Osteoblast (primary cell): ENCODE data around the gene STX8. TPM values are rescaled to one million over a fixed set of nuclear protein-coding genes. Genes with fewer than 3 reads are reported as not detected.
"Not testable (repeated sequence)": the region's sequence is repeated elsewhere in the genome, so short reads cannot be mapped to it uniquely, and the experiment has no call there.

Experiments
- DNase-seq: peaks from one replicate; pipeline ENCODE4 v3.0.0; 2011; ENCODE audit warnings: low spot score, mixed read lengths; ENCODE audit not compliant: insufficient read length; ENCODE audit errors: missing footprints
- H2AFZ ChIP-seq: 2 replicates; pipeline ENCODE4 v1.6.0; 2011; ENCODE audit warnings: mild to moderate bottlenecking, low read length
- H3K27ac ChIP-seq: 2 replicates; pipeline ENCODE4 v1.5.1; 2011; ENCODE audit warnings: mild to moderate bottlenecking, low read depth, low read length, moderate library complexity
- H3K27me3 ChIP-seq: 2 replicates; pipeline ENCODE4 v1.6.0; 2012; ENCODE audit warnings: mild to moderate bottlenecking, control low read depth, inconsistent platforms, low read length, moderate library complexity; ENCODE audit not compliant: insufficient read depth
- H3K36me3 ChIP-seq: 2 replicates; pipeline ENCODE4 v1.5.1; 2011; ENCODE audit warnings: mild to moderate bottlenecking, low read length, control low read depth, moderate library complexity; ENCODE audit not compliant: insufficient read depth
- H3K4me1 ChIP-seq: 2 replicates; pipeline ENCODE4 v1.5.1; 2011; ENCODE audit warnings: mild to moderate bottlenecking, low read length, control low read depth, moderate library complexity; ENCODE audit not compliant: insufficient read depth
- H3K4me2 ChIP-seq: 2 replicates; pipeline ENCODE4 v1.6.0; 2011; ENCODE audit warnings: mild to moderate bottlenecking, low read length; ENCODE audit not compliant: insufficient read depth
- H3K4me3 ChIP-seq: fragments of 200-600 bp; sonication (generic); 3 replicates; pipeline ENCODE4 v1.5.1; 2012; ENCODE audit warnings: mild to moderate bottlenecking, low read length, inconsistent platforms; ENCODE audit not compliant: insufficient read depth
- H3K79me2 ChIP-seq: 2 replicates; pipeline ENCODE4 v1.6.0; 2012; ENCODE audit warnings: mild to moderate bottlenecking, low read length, control low read depth, inconsistent platforms; ENCODE audit not compliant: insufficient read depth
- H3K9me3 ChIP-seq: 2 replicates; pipeline ENCODE4 v1.5.1; 2011; ENCODE audit warnings: low read depth, low read length, control low read depth
- H4K20me1 ChIP-seq: 2 replicates; pipeline ENCODE4 v1.6.0; 2012; ENCODE audit warnings: mild to moderate bottlenecking, low read length, control low read depth; ENCODE audit not compliant: insufficient read depth
- CTCF ChIP-seq: IDR thresholded peaks from 2 replicates; pipeline ENCODE4 v1.5.1; 2011; ENCODE audit warnings: mild to moderate bottlenecking, low read depth, low read length, moderate library complexity; ENCODE audit errors: extremely low read depth
- total RNA-seq: library from RNA; depleted of rRNA; stranded (reverse); fragments of >200 nt; gene quantifications from 2 replicates; pipeline ENCODE4 v1.2.3, GENCODE V29; 2012

Gene STX8
- total RNA-seq, 1 donor: 72.7 TPM

- Histone ChIP-seq H3K36me3 (peaks cover 8% of the 10 kb centered on the region), H4K20me1 (peaks cover 9% of the 10 kb centered on the region), H2AFZ (no peak overlapping the region), H3K9me3 (no peaks in the 10 kb centered on the region), H3K4me3 (no peak overlapping the region), H3K4me1 (peaks cover 12% of the 10 kb centered on the region), H3K79me2 (peaks cover 33% of the 10 kb centered on the region), H3K27ac (no peak overlapping the region), H3K4me2 (no peak overlapping the region), H3K27me3 (no peaks in the 10 kb centered on the region)
- no peak for TF ChIP-seq CTCF
- DNase-seq: peak; percentile 38
Observed at GRCh38 chr17:9571201-9571600, 4.4 kb downstream of the STX8 start.

- Histone ChIP-seq H3K79me2 (peaks cover 21% of the 10 kb centered on the region), H3K27me3 (no peaks in the 10 kb centered on the region), H3K4me2 (no peak overlapping the region), H3K9me3 (no peaks in the 10 kb centered on the region), H3K4me3 (no peak overlapping the region), H3K27ac (no peak overlapping the region), H4K20me1 (peaks cover 9% of the 10 kb centered on the region), H3K36me3 (peaks cover 8% of the 10 kb centered on the region), H2AFZ (no peak overlapping the region), H3K4me1 (peaks cover 3% of the 10 kb centered on the region)
- no peak for TF ChIP-seq CTCF
- no peak for DNase-seq
Observed at GRCh38 chr17:9568957-9569588, 6.5 kb downstream of the STX8 start.

- Histone ChIP-seq H4K20me1 (peaks cover 9% of the 10 kb centered on the region), H3K4me1 (peaks cover 3% of the 10 kb centered on the region), H3K27ac (no peak overlapping the region), H3K4me3 (no peak overlapping the region), H3K79me2 (peaks cover 15% of the 10 kb centered on the region), H3K4me2 (no peak overlapping the region), H3K27me3 (no peaks in the 10 kb centered on the region), H3K36me3 (peaks cover 8% of the 10 kb centered on the region), H3K9me3 (no peaks in the 10 kb centered on the region), H2AFZ (no peak overlapping the region)
- no peak for DNase-seq
- no peak for TF ChIP-seq CTCF
Observed at GRCh38 chr17:9568004-9568403, 7.6 kb downstream of the STX8 start.

GRCh38 chr17:9566739-9567138, 8.9 kb downstream of the STX8 start:
- not testable (repeated sequence) for H3K4me3 ChIP-seq, H3K4me2 ChIP-seq, H3K9me3 ChIP-seq, H3K4me1 ChIP-seq, H3K36me3 ChIP-seq, H3K27ac ChIP-seq, H3K27me3 ChIP-seq, H2AFZ ChIP-seq, DNase-seq
- H3K79me2 ChIP-seq: peaks cover 17% of the 10 kb centered on the region
- peaks cover 12% of the 10 kb centered on the region for H4K20me1 ChIP-seq
